Loucy (cell line): Measurements from ENCODE around the gene PPP2R5C.

Experiments
- CTCF ChIP-seq: fragments of 200-600 bp; sonication (generic); conservative IDR thresholded peaks from 2 replicates; pipeline ENCODE4 v1.5.1; 2014; ENCODE audit warnings: mild to moderate bottlenecking, antibody characterized with exemption, low read length
- EZH2phosphoT487 ChIP-seq: fragments of 200-600 bp; IDR thresholded peaks from 2 replicates; pipeline ENCODE4 v1.6.1; 2018; ENCODE audit warnings: antibody characterized with exemption, mild to moderate bottlenecking, moderate library complexity, borderline replicate concordance

DNA sequence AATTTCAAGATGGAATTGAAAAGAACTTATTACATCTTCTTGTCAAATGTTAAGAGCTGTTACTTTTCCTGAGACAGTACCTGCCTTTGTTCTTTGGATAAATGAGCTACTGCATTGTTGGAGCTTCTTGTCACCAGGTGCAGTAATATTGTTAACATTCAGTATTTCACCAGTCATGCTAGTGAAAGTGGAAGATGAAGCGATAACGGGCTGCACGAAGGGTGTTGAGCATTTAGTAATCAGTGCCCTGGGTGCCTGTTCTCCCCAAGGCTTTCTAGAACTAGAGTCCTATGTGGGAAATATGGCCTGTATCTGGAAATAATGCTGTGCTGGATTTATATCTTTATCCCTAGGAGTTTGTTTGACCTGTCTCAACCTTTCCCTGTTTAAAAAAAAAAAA is 83.2 kb downstream of the PPP2R5C start:
- no peak for TF ChIP-seq CTCF
- no peak for TF ChIP-seq EZH2phosphoT487
